Measurements from ENCODE around the gene GABRB2.
A peak's percentile ranks its signal among the peaks of the same experiment; 100 is the strongest.

Gene GABRB2

DNA sequence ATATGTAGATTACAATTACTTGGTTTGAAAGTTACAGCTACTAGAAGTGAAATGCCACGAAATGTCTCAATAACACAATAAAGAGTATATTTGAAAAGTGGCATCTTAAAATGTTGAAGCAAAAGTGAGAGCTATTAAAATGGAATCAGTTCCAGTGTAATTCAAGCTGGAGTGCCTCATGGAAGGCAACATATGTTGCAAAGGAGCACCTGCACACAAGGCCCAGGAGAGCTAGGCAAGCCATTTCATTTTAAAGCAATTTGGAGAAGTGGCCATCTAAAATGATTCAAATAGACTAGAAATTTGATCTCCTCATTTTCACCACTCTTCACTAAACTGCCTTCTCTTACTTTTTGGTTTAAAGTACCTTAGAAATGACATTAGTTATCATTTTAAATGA, 167.8 kb downstream of the GABRB2 start:
- Histone ChIP-seq H3K27me3 (ENCODE audit: insufficient read depth, low read depth) (no peaks in the 10 kb centered on the region), H3K4me1 (ENCODE audit: low read depth, poor library complexity, severe bottlenecking) (peaks cover 51% of the 10 kb centered on the region), H3K4me2 (peak overlapping the region; percentile 27; the same call in 1 of the 2 replicates), H3K9ac (no peak overlapping the region), H3K79me2 (ENCODE audit: insufficient read depth, low read depth) (no peaks in the 10 kb centered on the region), H3K27ac (peak overlapping the region; percentile 54; the same call in 1 of the 2 replicates), H4K20me1 (ENCODE audit: insufficient read depth) (no peaks in the 10 kb centered on the region), H2AFZ (ENCODE audit: low read depth) (no peak overlapping the region), H3K36me3 (ENCODE audit: insufficient read depth) (no peaks in the 10 kb centered on the region), H3K4me3 (IDR thresholded peaks at IDR 0.05; ENCODE audit: insufficient read depth, low read depth, low read length) (no peak overlapping the region)
- TF ChIP-seq, protein P1, sequence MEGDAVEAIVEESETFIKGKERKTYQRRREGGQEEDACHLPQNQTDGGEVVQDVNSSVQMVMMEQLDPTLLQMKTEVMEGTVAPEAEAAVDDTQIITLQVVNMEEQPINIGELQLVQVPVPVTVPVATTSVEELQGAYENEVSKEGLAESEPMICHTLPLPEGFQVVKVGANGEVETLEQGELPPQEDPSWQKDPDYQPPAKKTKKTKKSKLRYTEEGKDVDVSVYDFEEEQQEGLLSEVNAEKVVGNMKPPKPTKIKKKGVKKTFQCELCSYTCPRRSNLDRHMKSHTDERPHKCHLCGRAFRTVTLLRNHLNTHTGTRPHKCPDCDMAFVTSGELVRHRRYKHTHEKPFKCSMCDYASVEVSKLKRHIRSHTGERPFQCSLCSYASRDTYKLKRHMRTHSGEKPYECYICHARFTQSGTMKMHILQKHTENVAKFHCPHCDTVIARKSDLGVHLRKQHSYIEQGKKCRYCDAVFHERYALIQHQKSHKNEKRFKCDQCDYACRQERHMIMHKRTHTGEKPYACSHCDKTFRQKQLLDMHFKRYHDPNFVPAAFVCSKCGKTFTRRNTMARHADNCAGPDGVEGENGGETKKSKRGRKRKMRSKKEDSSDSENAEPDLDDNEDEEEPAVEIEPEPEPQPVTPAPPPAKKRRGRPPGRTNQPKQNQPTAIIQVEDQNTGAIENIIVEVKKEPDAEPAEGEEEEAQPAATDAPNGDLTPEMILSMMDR (conservative IDR thresholded peaks at IDR 0.05; ENCODE audit: low read depth, low read length), result no peak

DNA sequence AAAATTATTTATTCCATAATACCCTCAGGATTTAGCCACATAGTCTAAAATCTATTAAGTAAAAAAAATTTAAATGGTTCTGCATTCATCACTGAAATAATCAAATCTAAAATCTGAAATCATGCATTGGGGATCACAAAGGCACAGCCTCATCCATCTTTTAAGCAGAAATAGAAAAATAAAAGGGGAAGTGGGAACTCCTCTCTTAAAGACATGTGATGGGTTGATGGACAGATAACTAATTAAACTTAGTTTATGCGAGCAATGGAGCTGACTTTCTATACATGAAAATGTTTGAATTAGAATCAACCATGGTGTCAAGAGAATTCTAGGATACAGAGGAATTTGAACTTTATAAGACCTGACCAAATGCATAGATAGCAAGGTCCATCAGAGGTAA, 170.5 kb downstream of the GABRB2 start:
- Histone ChIP-seq H3K79me2 (ENCODE audit: insufficient read depth, low read depth) (no peaks in the 10 kb centered on the region), H2AFZ (ENCODE audit: low read depth) (no peak overlapping the region), H3K4me2 (no peak overlapping the region), H3K36me3 (ENCODE audit: insufficient read depth) (no peaks in the 10 kb centered on the region), H4K20me1 (ENCODE audit: insufficient read depth) (no peaks in the 10 kb centered on the region), H3K27me3 (ENCODE audit: insufficient read depth, low read depth) (no peaks in the 10 kb centered on the region), H3K27ac (no peak overlapping the region), H3K4me1 (ENCODE audit: low read depth, poor library complexity, severe bottlenecking) (peaks cover 45% of the 10 kb centered on the region), H3K4me3 (IDR thresholded peaks at IDR 0.05; ENCODE audit: insufficient read depth, low read depth, low read length) (no peak overlapping the region), H3K9ac (no peak overlapping the region)
- TF ChIP-seq, protein P1 (conservative IDR thresholded peaks at IDR 0.05; ENCODE audit: low read depth, low read length), result no peak

DNA sequence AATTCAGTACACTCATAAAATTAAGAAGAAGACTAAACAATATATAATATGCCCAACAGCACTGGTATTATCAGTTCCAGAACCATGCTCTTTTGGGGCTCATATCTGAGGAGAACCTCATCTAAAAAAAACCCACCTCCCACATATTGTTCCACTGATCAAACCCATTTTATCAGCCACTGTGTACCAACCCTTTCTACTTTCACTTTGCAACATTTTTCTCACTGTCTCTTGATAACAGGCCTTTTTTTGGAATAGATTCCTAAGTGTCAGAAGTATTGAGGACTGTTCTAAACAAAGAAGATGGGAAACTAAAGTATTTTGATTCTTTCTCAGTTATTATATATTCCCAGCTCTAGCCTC, 173.2 kb downstream of the GABRB2 start:
- TF ChIP-seq, protein P1 (conservative IDR thresholded peaks at IDR 0.05; ENCODE audit: low read depth, low read length), result no peak
- Histone ChIP-seq H3K36me3 (ENCODE audit: insufficient read depth) (no peaks in the 10 kb centered on the region), H3K4me3 (IDR thresholded peaks at IDR 0.05; ENCODE audit: insufficient read depth, low read depth, low read length) (no peak overlapping the region)

DNA sequence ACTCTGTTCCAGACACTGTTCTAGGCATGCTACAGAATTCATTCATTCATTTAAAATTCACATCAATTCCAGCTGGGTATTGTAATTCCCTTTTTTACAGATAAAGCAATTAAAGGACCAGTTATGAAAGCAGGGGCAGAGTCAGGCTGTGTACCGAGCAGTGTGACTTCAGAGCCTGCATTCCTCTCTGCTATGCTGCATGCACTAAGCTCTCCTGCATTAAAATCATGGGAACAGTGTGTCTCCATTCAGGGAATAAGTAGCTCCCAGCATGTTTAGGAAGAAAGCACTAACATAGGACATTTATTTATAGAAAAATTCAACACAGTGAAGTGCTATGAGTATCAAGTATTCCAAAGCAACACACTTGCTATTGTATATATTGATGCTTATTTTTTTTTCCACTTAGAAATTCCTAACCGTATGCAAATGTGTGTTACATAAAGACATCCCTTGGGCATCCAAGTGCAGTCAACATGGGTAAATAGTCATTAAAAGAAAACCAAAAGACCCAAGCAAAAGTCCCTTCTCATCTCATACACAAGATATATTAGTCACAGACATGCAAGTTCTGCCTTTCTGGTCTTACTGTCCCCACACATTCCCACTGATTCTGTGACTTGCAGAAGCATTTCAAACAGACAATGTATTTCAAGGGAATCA, 173.7 kb downstream of the GABRB2 start:
- no peaks in the 10 kb centered on the region for H3K27me3 ChIP-seq (ENCODE audit: insufficient read depth, low read depth)
- H3K4me3 ChIP-seq (IDR thresholded peaks at IDR 0.05; ENCODE audit: insufficient read depth, low read depth, low read length), result no peak overlapping the region
- H4K20me1 ChIP-seq (ENCODE audit: insufficient read depth), result no peaks in the 10 kb centered on the region
- no peak overlapping the region for H3K9ac ChIP-seq
- no peak overlapping the region for H3K27ac ChIP-seq
- H3K79me2 ChIP-seq (ENCODE audit: insufficient read depth, low read depth), result no peaks in the 10 kb centered on the region
- H3K4me2 ChIP-seq, result no peak overlapping the region
- H3K36me3 ChIP-seq (ENCODE audit: insufficient read depth), result no peaks in the 10 kb centered on the region
- TF ChIP-seq, protein P1 (conservative IDR thresholded peaks at IDR 0.05; ENCODE audit: low read depth, low read length), result no peak
- H3K4me1 ChIP-seq (ENCODE audit: low read depth, poor library complexity, severe bottlenecking), result peaks cover 13% of the 10 kb centered on the region
- no peak overlapping the region for H2AFZ ChIP-seq (ENCODE audit: low read depth)

More for the DNA sequence above, 173.2 kb downstream of the GABRB2 start:
- H3K79me2 ChIP-seq (ENCODE audit: insufficient read depth, low read depth), result no peaks in the 10 kb centered on the region
- no peak overlapping the region for H3K27ac ChIP-seq
- no peaks in the 10 kb centered on the region for H4K20me1 ChIP-seq (ENCODE audit: insufficient read depth)
- peaks cover 18% of the 10 kb centered on the region for H3K4me1 ChIP-seq (ENCODE audit: low read depth, poor library complexity, severe bottlenecking)
- H3K9ac ChIP-seq, result no peak overlapping the region
- H3K27me3 ChIP-seq (ENCODE audit: insufficient read depth, low read depth), result no peaks in the 10 kb centered on the region
- no peak overlapping the region for H3K4me2 ChIP-seq
- no peak overlapping the region for H2AFZ ChIP-seq (ENCODE audit: low read depth)
